ENCODE results near the gene TMEM108.

The TMEM108 gene

DNA sequence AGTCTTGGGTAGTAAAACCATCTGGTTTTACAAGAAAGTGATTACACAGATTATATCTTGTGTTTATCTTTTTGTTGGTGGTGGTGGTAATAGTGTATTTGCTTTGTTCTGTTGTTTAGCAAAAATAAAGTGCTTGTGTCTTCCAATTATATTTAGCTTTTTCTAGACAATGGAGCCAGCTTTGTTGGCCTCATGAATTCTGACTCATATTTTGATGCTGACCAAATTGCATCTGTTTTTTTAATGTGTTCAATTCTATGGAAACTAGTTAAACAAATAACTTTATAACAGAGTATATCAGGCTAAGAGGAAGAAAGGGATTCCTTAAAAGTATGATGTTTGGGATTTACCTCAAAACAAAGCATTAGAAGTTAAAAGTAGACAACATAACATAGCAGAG lies 292.3 kb downstream of the TMEM108 start:
- DNase-seq (ENCODE audit: low read depth, low spot score) = no peak

DNA sequence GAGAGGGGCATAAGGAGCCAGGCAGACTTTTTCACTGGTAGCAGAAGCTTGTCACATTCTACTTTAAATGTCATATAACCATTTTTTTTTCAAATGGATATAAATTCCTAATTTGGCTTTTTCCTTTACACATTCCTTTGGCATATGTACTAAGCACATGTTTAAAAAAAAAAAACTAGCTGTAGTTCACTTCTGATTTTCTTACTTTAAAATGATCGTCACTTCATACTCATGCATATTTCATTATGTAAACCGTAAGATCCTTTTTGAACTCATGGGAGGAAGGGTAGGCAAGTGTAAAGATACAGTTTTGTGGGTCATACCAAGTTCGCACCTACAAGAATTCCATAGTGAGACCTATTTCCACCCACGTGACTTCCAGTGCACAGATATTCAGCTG lies 316.5 kb downstream of the TMEM108 start:
- no peak for DNase-seq (ENCODE audit: low read depth, low spot score)

DNA sequence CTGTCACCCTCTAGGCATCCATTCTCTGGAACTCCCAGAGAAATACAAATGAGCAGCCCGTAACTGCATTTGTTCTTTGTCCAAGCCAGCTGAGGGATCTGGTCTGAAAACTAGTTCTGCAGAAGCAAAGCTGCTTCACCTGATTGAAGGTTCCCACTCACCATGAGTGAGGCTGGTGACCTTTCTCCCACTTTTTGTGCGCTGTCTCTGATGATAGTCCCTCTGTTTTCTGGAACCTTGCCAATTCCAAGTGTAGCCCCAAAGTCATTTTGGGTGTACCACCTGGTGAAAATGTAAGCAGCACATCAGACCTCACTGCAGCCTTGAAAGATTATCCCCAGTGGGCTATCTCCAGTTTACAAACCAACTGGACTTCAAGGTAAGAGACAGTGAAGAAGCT lies 322.3 kb downstream of the TMEM108 start:
- no peak for DNase-seq (ENCODE audit: low read depth, low spot score)

DNA sequence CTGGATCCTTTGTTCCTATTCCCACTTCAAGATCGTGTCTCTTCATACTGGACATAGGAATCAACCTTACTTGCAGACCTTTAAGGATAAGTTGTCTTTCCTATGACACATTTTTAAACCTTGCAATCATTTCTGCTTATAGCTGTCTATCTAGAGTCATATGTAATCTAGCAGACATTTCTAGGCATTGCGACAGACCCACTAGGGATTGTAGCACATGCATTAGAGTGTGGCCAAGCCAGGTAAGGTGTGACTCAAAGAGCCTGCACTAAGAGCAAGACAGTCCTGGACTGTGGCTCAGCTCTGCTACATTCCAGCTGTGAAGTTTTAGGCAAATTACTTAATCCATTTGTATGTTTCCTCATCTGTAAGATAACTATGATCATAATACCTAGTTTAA lies 322.8 kb downstream of the TMEM108 start:
- DNase-seq (ENCODE audit: low read depth, low spot score) = no peak

DNA sequence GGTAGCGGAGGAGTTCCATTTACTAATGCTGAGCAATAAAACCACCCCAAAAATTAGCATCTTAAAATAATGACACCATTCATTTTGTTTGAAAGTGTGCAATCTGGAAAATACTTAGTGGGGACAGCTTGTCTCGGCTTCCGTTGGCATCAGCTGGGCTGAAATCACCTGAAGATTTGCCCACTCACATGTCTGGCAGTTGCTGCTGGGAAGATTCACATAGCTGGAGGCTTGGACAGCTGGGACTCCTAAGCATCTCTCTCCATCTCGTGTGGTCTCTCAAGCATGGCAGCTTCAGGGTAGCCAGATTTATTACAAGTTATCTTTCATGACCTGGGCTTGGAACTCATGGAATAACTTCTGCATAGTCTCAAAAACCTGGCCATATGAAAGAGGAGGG lies 323.2 kb downstream of the TMEM108 start:
- no peak for DNase-seq (ENCODE audit: low read depth, low spot score)

DNA sequence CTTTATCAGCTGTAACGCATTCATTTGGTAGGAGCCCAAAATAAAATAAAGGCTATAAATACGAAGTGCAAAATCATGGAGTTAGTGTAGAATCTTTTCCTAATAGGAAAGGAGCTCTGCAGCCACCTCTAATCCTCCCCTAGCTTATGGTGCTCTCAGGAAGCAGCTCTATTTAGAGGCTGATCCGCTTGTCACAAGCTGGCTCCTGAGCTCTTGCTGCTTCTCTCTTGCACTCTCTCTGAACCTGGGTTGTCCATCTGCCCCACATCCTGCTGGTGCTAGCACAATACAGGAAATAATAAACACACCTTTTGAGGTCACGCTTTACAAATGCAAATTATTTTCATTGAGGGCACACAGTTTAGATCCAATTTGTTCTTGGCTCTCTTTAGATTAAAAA lies 324.3 kb downstream of the TMEM108 start:
- DNase-seq (ENCODE audit: low read depth, low spot score) = no peak

DNA sequence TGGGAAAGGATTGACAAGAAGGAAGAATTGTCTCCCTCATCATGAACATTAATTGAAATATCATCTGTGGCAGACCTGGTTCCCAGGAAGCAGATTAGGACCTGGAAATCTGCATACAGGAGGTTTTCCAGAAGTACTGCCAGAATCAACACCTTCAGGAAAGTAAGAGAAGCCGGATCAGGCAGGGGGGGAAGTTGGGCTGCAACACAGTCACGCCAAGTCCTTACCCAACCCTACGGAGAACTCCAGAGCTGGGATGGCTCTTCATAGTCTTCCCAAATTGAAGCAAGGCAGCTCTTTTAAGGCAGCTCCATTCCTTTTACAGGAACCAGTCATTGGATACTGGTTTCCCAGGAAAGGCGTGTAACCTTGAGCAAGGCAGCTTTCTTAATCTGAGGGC lies 326.5 kb downstream of the TMEM108 start:
- DNase-seq (ENCODE audit: low read depth, low spot score) = no peak

DNA sequence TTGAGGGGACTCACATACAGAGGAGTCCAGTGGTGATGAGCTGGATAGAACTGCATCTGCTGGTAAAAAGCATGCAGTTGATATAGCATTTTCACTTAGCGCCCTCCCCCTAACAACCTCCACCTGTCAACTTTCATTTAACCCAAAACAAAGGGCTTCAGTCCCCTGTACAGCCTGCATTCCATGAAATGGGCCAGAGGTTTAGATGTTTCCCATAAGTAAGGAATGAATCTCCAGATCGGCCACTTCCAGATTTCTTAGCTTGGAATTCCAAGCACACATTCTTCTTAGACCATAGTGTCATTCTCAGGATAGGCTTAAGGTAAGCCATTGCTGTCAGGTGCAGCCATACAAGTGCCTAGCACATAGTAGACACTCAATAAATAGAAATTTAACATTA lies 328.7 kb downstream of the TMEM108 start:
- DNase-seq (ENCODE audit: low read depth, low spot score) = no peak

DNA sequence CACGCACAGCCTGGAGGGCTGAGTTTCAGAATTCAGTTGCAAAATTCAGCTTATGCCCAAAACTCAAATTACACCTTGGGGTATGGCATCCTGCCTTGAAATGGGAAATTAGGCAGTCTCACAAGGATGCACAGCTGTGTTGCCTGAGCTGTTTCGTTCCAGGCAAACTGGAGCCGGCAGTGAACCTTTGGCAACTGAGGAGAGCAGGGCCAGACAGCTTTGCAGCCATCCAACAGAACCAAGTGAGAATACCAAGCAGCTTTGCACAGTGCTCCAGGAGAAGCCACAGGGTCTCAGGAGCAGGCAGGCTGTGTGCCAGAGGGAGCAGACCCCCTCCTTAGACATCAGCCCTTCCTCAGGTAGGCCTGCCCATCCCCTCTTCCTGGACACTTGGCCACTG lies 329.2 kb downstream of the TMEM108 start:
- no peak for DNase-seq (ENCODE audit: low read depth, low spot score)

DNA sequence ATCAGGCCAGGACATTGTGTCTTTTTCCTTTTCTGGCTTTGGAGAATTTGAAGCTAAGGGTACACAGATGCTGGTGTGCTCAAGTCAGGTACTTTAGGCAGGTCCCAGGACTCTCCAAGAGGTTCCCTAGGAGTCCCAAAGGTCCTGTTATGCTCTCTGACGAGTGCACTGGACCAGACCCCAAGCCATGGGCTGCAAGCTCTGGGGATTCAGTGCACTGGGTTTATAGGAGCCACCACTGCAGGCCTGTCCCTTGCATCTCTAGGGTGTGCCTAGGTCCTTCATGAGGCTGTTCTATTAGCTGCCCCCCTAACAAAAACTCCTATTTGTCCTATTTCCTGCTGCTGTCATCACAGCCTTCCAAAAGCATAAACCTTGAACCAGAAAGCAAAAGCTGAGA lies 329.8 kb downstream of the TMEM108 start:
- DNase-seq (ENCODE audit: low read depth, low spot score) = no peak

DNA sequence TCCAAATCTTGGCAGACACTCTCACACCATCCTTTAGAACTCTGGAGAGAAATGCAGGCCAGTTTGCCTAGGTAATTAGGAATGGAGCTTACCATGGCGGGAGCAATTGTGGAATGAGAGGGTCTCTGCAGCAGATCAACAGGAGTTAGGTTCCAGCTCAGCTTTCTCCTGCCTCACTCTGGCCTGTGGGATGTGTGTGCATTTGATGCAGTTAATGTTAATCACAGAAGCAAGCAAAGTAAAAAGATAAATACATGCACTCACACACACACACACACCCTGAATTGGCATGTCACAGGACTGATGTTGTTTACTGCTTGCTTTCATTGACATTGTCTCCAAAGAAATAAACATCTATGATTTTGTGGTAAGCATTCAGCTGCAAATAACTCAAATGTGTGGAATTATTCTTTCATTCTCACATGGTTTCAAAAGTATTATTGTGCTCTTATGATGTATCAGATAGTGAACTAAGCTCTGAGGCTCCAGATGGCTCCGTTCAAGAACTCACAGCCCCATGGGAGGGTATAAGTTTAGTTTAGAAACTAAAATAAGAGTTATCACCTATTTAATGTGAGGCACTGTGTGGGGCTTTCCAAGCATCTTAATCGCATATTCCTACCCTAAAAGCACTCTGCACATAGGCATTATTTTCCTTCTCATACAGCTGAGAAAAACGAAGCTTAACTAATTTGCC lies 330.3 kb downstream of the TMEM108 start:
- DNase-seq (ENCODE audit: low read depth, low spot score) = no peak

DNA sequence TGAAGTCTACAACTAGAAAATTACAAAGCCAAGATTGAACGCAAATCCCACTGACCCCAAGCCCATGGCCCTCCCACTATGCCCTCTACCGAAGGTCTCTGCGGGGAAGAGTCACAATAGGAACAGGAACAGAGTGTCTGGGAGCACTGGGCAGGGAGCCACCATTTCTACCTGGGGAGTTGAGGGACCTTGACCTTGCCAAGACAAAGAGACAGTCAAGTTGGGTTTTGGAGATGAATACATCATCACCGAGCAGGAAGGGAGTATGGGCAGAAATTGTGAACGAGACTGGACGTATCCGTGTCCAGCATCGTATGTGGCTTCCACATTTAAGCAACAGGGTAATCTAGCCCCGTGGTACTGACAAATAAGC lies 330.9 kb downstream of the TMEM108 start:
- DNase-seq (ENCODE audit: low read depth, low spot score) = no peak

DNA sequence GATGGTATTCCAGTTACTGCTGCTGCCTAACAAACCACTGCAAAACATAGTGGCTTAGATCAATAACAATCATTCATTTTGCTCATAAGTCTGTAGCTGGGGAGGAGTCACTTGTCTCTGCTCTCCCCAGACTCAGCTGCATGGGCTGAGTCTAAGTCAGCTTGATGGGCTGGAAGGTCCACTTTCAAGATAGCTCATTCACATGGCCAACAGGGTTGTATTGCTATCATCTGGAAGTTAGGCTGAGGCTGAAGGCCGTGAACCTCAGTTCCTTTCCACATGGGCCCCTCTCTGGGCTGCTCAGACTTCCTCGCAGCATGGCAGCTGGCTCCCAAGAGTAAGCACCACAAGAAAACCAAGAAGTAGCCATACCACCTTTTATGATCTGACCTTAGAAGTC lies 333.0 kb downstream of the TMEM108 start:
- no peak for DNase-seq (ENCODE audit: low read depth, low spot score)

DNA sequence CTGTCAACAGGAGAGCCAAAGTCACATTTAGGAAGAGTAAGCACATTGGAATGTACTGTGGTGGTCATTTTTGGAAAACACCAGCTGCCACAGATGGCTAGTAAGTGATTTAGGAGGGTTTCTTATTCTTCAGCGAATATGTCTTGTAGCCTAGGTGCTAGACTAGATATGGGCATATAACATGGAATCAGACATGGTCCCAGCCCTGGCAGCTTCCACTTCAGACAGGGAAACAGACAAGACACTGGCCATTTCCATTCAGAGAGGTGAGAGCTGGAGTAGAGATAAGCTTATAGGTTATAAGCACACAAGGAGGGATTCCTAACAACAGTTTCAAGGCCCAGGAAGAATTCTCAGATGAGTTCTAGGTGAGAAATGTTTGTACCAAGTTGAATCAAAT lies 333.5 kb downstream of the TMEM108 start:
- no peak for DNase-seq (ENCODE audit: low read depth, low spot score)

DNA sequence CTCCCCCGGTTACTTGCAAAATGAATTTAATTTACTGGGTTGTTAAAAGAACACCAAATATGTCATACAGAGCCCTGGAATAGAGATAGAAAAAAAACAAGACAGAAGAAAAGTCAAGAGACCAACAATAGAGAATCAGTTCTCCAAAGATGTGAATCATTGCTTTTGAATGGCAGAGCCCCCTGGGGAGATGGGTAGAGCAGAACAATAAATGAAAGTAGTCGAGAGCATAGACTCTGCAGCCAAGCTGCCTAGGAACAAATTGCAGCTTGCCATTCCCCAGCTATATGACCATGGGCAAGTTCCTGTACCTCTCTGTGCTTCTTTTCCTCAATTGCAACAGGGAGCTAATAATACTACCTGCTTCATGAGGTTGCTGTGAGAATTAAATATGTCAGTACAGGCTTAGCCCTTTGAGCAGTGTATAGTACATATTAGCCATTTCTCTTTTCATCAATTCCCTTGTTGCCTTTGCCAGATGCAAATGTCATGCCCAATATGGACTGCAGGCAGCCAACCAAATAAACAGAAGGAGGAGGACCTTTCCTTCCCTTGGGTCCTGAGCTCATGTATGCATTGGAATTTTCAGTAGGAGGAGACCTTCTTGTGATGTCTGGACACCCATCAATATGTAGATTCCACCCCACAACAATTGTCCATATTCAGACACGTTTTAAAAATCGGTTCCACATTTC lies 336.7 kb downstream of the TMEM108 start:
- DNase-seq (ENCODE audit: low read depth, low spot score) = no peak

DNA sequence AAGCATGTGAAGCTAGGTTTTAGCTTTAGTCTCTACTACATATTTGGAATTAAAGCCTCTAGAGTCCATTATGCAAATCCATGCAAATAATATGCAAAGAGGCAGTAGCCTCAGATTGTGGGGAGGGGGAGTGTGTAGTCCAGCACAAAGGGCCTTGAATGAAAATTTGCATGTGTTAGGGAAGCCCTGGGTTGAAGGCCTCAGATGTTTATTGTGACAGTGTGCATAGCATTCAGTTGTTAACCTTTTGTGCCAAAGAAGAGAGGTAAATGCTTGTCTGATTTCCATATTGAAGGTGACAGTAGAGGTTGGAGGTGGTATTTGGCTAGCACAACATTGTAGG lies 337.2 kb downstream of the TMEM108 start:
- DNase-seq (ENCODE audit: low read depth, low spot score) = no peak

DNA sequence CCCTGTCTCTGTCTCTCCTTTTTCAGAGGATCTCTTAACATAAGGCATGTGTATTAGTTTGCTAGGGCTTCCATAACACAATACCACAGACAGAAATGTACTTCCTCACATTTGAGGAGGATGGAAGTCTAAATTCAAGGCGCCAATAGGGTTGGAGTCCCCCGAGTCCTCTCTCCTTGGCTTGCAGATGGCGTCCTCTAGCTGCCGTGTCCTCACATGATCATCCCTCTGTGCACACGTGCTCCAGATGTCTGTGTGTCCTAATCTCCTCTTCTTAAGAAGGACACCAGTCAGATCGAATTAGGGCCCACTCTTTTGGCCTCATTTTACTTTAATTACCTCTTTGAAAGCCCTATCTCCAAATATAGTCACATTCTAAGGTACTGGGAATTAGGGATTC lies 338.6 kb downstream of the TMEM108 start:
- no peak for DNase-seq (ENCODE audit: low read depth, low spot score)

DNA sequence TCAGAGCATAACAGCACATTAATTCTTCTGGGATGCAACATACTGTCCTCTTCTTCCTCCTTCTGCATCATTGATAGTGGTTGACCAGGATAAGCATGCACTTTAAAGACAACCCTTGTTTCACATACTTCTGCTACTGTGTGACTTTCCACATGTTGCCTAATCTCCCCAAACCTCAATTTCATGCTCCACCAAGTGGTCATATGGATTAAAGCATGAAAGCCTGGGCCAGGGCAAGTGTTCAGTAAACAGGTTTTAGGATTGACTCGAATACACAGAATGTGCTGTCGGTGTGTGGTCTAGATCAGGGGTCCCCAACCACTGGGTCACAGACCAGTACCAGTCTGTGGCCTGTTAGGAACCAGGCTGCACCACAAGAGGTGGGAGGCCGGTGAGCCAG lies 339.2 kb downstream of the TMEM108 start:
- no peak for DNase-seq (ENCODE audit: low read depth, low spot score)

DNA sequence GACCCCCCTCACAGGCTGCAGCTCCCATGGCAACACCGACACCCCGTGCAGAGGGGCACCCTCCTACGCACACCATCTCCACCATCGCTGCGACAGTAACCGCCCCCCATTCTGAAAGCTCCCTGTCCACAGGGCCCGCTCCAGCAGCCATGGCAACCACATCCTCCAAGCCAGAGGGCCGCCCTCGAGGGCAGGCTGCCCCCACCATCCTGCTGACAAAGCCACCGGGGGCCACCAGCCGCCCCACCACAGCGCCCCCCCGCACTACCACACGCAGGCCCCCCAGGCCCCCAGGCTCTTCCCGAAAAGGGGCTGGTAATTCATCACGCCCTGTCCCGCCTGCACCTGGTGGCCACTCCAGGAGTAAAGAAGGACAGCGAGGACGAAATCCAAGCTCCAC lies 341.7 kb downstream of the TMEM108 start:
- DNase-seq (ENCODE audit: low read depth, low spot score) = no peak

DNA sequence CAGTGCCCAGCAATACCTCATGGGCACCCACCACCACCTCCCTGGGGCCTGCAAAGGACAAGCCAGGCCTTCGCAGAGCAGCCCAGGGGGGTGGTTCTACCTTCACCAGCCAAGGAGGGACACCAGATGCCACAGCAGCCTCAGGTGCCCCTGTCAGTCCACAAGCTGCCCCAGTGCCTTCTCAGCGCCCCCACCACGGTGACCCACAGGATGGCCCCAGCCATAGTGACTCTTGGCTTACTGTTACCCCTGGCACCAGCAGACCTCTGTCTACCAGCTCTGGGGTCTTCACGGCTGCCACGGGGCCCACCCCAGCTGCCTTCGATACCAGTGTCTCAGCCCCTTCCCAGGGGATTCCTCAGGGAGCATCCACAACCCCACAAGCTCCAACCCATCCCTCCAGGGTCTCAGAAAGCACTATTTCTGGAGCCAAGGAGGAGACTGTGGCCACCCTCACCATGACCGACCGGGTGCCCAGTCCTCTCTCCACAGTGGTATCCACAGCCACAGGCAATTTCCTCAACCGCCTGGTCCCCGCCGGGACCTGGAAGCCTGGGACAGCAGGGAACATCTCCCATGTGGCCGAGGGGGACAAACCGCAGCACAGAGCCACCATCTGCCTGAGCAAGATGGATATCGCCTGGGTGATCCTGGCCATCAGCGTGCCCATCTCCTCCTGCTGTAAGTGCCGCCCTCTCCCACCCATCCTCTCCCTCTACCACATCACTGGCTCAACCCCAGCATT lies 342.5 kb downstream of the TMEM108 start:
- no peak for DNase-seq (ENCODE audit: low read depth, low spot score)

DNA sequence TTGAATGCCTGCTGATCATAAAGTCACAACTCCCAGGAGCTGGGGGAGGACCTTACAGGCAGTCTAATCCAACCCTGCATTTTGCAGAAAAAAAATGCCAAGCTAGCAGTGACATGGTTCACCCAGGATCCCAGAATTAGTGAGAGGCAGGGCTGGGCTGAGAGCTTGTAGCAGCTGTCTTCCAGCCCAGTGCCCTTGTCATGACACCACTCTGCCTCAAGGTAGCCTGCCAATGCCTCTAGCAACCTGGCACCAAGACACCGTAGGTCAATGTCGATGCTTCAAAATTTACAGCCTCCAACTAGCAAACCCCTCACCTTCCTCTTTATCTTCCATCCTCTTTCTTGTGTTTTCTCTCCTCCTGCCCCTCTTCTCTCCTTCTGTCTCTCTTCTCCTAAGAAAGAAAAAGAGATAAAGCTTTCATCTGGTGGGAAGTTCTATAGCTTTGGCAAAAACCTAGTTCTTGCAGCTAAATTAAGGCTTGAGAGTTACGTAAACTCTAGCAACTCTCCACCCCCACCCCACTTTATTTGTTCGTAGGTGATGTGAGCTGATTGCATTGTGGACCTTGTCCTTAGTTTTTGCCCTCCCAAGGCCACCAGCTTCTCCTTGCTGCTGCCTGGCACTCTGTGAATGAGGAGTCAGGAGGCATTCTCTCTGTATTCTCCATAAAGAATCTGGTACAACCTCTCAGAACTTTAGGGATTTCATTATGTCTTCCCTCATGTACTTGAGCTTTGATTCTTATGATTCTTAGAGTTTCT lies 343.3 kb downstream of the TMEM108 start:
- DNase-seq (ENCODE audit: low read depth, low spot score) = no peak

DNA sequence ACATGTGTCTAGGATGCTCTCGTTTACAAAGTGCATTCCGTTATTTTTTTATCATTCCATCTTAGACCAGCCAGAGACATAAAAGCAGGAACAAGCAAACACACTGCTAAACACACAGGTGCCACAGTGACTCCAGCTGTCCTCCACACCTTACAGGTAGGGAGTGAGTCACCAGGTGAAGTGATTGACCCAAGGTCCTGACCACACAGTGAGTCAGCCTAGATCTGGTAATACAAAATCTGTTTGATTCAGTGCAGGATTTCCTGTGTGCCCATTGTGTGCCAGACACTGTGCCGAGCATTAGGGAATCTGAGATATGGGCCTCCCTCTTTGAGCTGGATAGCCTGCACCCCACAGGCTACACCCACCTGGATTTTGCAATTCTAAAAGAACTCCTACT lies 345.0 kb downstream of the TMEM108 start:
- DNase-seq (ENCODE audit: low read depth, low spot score) = no peak
